ENCODE measurements around the gene BCL6. TPM values are rescaled to one million over a fixed set of nuclear protein-coding genes. Genes with fewer than 3 reads are reported as not detected.

The BCL6 gene
- total RNA-seq, 1 experiment from 2014 or later = 35.1 TPM

DNA sequence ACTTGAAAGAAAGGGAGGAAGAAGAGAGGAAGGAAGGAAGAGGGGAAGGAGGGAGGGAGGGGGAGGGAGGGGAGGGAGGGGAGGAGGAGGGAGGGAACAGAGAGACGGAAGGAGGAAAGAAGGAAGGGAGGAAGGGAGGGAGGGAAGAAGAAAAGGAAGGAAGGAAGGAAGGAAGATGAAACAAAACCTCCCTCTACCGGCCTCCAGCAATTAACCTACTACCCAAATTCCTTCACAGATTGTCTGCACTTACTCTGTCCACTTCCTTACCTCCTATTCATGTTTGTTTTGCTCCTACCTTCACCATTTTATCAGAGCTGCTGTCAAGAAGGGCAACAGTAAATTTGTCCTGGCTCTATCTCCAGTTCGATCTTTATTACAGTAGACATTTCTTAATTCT lies 44.6 kb upstream of the BCL6 start:
- Mint-ChIP-seq H3K4me3 (ENCODE audit: low read depth, unreplicated experiment) (no peak overlapping the region), H3K36me3 (ENCODE audit: insufficient read depth, unreplicated experiment) (no peaks in the 10 kb centered on the region), H3K4me1 (ENCODE audit: low read depth, unreplicated experiment) (peaks cover 19% of the 10 kb centered on the region), H3K9me3 (ENCODE audit: low read depth, unreplicated experiment) (no peaks in the 10 kb centered on the region), H3K27me3 (ENCODE audit: unreplicated experiment) (no peaks in the 10 kb centered on the region), H3K27ac (ENCODE audit: unreplicated experiment) (no peak overlapping the region)
- CTCF ChIA-PET = no interaction called here
- BruUV-seq (replicated peaks) = no TSS peak
- intact Hi-C loops (cut with micrococcal nuclease; ENCODE audit: unreplicated experiment) = no loop called here
- DNase-seq = no peak
- TF ChIP-seq, protein P1, sequence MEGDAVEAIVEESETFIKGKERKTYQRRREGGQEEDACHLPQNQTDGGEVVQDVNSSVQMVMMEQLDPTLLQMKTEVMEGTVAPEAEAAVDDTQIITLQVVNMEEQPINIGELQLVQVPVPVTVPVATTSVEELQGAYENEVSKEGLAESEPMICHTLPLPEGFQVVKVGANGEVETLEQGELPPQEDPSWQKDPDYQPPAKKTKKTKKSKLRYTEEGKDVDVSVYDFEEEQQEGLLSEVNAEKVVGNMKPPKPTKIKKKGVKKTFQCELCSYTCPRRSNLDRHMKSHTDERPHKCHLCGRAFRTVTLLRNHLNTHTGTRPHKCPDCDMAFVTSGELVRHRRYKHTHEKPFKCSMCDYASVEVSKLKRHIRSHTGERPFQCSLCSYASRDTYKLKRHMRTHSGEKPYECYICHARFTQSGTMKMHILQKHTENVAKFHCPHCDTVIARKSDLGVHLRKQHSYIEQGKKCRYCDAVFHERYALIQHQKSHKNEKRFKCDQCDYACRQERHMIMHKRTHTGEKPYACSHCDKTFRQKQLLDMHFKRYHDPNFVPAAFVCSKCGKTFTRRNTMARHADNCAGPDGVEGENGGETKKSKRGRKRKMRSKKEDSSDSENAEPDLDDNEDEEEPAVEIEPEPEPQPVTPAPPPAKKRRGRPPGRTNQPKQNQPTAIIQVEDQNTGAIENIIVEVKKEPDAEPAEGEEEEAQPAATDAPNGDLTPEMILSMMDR (IDR thresholded peaks at IDR 0.05; ENCODE audit: unreplicated experiment) = no peak

DNA sequence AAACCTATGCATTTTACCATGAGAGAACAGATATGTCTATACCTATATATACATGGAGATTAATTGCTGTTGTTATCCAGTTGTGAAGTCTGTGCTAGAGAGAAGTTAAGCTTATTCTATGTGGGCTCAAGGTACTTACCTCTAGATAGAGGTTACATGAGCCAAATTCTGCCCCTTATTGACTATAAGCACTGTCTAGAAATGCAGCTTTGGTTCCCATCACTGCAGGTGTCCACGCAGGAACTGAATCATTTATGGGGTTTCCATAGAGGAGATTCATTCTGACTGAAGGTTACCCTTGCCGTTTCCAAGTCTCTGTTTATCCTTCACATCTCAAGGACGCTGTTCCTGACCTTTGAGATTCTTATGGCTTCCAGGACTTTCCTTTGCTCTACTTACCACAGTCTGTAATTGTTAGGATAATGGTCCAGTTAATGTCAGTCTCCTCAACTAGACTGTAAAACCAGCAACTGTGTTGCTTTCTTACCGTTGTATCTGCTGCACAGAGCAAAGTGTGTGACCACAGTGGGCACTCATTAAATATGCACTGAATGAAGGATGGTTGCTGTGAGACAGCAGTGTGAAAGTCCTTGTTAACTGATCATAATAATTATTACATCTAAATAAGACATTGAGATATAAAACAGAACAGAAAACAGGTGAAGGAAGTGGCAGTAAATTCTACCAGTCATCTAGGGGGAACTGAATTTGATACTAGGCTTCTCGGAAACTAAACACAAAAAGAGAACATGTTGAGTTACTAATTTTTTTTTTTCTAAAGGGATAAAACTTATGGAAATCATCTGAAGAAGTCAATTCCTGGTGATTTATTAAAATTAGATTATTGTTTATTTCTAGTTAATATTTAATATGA lies 44.0 kb upstream of the BCL6 start:
- H3K27ac Mint-ChIP-seq (ENCODE audit: unreplicated experiment) = no peak overlapping the region
- DNase-seq = no peak
- TF ChIP-seq, protein P1 (IDR thresholded peaks at IDR 0.05; ENCODE audit: unreplicated experiment) = no peak
- CTCF ChIA-PET = no interaction called here
- intact Hi-C loops (cut with micrococcal nuclease; ENCODE audit: unreplicated experiment) = no loop called here
- H3K4me1 Mint-ChIP-seq (ENCODE audit: low read depth, unreplicated experiment) = peaks cover 15% of the 10 kb centered on the region
- BruUV-seq (replicated peaks) = no TSS peak
- H3K36me3 Mint-ChIP-seq (ENCODE audit: insufficient read depth, unreplicated experiment) = no peaks in the 10 kb centered on the region
- no peaks in the 10 kb centered on the region for H3K9me3 Mint-ChIP-seq (ENCODE audit: low read depth, unreplicated experiment)
- no peak overlapping the region for H3K4me3 Mint-ChIP-seq (ENCODE audit: low read depth, unreplicated experiment)
- no peaks in the 10 kb centered on the region for H3K27me3 Mint-ChIP-seq (ENCODE audit: unreplicated experiment)

DNA sequence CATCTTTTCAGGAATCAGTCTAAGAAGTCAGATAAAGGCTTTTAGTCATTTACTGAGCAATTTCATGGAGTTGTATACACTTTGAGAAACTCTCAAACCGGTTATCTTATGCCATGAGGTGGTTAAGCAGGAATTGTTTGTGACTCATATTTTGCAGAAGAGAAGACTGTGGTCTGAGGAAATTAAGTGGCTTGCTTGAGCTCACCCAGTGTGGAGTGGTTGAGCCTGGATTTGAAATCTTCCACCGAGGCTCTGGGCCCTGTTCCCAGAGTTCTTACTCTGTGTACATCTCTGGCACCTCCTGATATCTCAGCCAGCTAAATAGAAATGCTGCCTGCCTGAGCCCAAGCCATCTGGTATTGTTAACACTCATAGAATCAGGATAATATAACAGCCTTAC lies 37.8 kb upstream of the BCL6 start:
- TF ChIP-seq, protein P1 (IDR thresholded peaks at IDR 0.05; ENCODE audit: unreplicated experiment) = no peak
- intact Hi-C loops (cut with micrococcal nuclease; ENCODE audit: unreplicated experiment) = no loop called here
- CTCF ChIA-PET = no interaction called here
- DNase-seq = peak; percentile 13
- Mint-ChIP-seq H3K36me3 (ENCODE audit: insufficient read depth, unreplicated experiment) (no peaks in the 10 kb centered on the region), H3K4me3 (ENCODE audit: low read depth, unreplicated experiment) (no peak overlapping the region), H3K27ac (ENCODE audit: unreplicated experiment) (no peak overlapping the region), H3K9me3 (ENCODE audit: low read depth, unreplicated experiment) (no peaks in the 10 kb centered on the region), H3K4me1 (ENCODE audit: low read depth, unreplicated experiment) (no peaks in the 10 kb centered on the region), H3K27me3 (ENCODE audit: unreplicated experiment) (no peaks in the 10 kb centered on the region)
- BruUV-seq (replicated peaks) = no TSS peak

DNA sequence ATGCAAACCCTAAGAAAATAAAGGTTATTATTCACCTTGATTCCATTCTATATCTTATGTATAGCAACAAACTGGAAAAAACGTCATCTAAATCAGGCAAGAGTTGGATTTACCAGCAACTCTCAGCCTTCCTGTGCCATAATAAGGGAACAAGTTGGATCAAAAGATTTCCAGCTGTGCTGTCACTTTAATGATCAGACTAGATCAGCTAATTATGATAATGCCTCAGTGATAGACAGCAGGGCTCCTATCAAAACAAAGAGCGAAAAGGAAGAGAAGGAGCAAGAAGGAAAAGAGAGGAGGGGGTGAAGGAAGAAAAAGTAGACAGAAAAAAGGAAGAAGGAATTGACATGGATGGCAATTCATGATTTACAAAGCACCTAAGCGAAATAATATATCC lies 36.7 kb upstream of the BCL6 start:
- CTCF ChIA-PET = no interaction called here
- Mint-ChIP-seq H3K27me3 (ENCODE audit: unreplicated experiment) (no peaks in the 10 kb centered on the region), H3K36me3 (ENCODE audit: insufficient read depth, unreplicated experiment) (no peaks in the 10 kb centered on the region), H3K4me1 (ENCODE audit: low read depth, unreplicated experiment) (peaks cover 10% of the 10 kb centered on the region), H3K27ac (ENCODE audit: unreplicated experiment) (no peak overlapping the region), H3K9me3 (ENCODE audit: low read depth, unreplicated experiment) (no peaks in the 10 kb centered on the region), H3K4me3 (ENCODE audit: low read depth, unreplicated experiment) (no peak overlapping the region)
- intact Hi-C loops (cut with micrococcal nuclease; ENCODE audit: unreplicated experiment) = no loop called here
- TF ChIP-seq, protein P1 (IDR thresholded peaks at IDR 0.05; ENCODE audit: unreplicated experiment) = no peak
- BruUV-seq (replicated peaks) = no TSS peak
- DNase-seq = no peak

Data from Calu3 (cell line).